Measurements from ENCODE around the gene AGTRAP.

AGTRAP gene

DNA sequence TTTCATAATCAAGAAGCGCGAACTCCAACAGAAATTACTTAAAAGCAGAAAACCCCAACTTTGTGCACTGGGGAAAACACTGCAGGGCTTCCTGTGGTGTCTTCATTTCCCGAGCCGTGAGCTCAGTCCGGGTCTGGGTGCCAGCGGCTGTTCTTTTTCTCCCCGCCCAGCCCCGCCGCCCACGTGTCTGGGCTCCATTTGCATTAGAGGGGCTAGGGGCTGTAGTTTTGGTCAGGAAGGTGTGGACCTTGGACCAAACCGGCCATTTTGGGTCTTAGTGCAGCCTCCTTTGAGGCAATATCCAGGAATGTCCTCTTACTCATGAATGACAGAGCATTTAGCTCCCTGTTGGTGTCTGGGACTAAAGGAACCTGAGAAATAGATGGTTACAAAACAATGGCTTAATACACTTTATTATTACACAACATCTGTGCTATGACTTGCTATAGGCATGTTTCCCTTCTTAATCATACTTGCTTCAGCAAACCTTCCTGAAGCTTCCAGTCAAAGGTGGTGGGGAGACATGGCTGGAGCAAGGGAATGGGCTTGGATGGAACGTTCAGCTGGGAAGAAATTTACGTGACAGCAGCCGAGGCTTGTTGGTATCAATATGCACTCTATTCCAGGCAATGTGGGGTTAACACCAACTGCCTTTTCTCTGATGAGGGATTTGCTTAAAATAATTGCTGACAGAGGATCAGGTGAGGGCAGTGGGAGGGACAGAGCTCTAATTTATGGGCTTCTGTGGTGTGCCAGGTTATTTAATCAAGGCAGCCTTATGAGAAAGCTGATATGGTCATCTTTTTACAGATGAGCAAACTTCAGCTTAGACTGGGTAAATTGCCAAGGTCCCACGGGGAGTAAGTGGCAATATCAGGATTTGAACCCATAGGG, 1.1 kb downstream of the AGTRAP start:
- DNase-seq, result peak; percentile 70

DNA sequence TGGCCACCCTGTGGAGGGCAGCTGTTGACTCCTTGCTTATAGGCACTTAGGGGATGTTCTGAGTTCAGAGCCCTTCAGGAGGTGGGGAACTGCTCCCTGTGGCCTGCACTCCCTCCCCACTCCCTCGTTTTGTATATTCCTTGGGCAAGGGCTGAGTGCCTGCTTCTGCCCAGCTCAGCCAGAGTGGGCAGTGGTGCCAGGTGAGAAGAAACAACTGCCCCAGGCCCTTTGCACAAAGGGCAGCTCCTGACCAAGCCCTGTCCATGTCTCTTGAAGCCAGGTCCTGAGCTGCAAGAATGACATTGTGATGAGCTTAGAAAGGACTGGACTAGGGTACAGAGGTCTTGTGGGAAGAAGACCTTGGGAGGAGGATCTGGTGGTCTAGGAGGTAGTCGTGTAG, 2.2 kb downstream of the AGTRAP start:
- no peak for DNase-seq

DNA sequence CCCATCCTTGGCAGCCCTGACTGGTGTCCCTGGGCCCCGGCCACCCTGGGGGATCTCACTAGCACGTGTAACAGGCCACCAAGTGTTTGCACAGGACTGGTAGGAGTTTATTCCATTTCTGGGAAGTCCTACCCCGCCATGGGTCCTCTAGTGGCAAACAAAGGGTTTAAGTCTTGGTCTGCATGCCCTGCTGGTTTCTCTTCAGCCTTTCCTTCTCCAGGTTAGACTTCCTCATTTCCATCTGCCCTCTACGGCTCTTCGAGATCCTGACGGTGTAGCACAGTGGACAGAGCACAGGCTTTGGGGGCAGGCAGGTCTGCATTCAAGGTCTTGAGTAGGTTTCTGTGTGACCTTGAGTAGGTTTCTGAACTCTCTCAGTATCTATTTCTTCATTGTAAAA, 2.8 kb downstream of the AGTRAP start:
- no peak for DNase-seq

DNA sequence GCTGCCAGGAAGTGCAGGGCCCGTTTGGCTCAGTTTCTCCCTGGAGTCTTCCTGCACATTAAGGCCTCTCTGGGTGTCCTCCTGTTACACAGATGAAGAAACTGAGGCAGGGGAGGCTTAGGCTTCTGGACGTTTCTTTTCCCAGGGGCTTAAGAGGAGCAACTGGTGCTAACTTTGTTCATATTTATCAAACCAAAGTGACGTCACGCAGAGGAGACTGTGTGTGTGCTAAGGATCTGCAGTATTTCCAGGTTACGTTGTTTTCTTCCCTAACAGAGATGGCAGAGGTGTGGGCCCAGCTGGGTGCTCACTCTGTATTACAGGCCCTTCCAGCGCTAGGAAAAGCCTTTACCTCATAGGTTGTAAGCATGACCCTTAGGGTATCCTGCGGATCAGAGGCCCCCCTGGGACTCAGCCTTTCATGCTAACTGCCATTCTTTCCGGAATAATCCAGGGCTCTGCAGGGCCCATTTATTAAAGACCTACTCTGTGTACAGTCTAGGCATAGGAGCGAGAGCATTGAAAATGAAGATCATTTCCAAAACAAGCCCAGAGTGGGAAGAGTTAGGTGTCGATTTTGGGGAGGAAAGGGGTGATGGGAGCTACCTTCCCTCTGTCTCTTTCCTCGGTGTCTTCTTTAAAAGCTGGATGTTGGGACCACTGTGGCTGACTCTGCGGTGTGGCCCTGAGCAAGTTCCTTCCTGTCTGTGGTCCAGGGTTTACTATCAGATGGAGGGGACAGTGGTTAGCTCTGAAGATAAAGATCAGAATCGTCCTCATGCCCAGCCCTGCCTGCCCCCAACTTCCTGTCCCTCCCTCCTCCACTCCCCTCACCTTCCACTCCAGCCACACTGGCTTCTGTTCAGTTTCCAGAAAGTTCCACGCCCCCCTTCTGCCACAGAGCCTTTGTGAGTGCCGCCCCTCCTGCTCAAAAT, 4.6 kb downstream of the AGTRAP start:
- no peak for DNase-seq

DNA sequence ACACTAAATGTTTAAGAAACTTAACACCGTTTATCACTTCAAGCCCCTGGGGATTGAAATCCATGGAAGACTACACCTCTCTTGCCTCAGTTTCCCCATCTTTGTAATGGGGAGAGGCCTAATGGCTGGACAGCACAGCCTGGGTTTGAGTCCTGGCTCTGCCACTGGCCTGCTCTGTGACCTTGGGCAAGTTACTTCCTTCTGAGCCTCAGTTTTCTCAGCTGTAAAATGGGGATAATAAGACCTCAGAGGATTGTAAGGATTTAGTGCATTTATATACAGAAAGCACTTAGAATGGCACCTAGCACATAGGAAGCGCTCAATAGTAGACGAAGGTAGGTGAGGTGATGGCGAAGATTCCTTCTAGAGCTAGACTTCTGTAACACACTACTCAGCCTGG, 5.5 kb downstream of the AGTRAP start:
- no peak for DNase-seq

DNA sequence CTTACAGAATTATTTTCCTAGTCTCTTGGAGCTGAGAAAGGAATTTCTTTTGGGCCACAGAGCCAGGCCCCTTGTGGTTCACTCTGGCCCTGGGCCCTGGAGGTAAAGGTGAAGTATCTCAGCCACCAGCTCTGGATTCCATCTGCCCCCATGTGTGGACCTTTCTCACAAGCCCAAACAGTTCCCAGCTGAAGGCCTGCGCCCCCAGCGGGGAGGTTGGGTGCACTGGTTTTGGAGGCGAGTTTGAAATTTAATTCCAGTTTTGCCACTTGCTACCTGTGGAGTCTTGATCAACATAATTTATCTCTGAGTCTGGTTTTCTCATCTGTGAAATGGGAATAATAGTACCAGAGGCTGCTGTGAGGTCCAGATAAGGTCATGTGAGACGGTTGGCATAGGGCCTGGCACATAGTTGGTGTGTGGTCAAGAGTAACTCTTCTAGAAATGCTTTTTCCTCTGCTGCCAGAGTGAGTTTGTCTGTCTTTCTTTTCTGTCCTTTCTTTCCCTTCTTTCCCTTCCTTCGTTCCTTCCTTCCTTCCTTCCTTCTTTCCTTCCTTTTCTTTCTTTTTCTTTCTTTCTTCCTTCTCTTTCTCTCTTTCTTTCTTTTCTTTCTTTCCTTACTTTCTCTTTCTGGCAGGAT, 6.1 kb downstream of the AGTRAP start:
- DNase-seq, result no peak

DNA sequence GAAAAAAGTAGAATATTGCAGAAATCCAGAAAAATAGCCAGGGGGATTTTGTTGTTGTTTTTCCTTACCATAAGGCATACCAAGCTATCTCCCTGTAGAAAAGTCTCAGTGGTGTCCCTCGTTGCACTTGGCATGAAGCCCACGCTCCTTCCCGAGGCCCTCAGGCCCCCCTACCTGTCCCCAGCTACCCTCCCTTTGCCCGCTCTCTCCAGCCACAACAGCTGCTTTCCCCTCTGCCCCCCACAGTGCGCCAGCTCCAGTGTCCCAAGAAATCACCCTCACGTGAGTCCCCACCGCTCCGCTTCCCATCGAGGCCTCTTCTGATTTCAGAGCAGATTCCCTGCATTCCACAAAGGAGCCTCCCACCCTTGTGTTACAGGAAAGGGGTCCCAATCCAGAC, 8.4 kb downstream of the AGTRAP start:
- DNase-seq, result no peak

DNA sequence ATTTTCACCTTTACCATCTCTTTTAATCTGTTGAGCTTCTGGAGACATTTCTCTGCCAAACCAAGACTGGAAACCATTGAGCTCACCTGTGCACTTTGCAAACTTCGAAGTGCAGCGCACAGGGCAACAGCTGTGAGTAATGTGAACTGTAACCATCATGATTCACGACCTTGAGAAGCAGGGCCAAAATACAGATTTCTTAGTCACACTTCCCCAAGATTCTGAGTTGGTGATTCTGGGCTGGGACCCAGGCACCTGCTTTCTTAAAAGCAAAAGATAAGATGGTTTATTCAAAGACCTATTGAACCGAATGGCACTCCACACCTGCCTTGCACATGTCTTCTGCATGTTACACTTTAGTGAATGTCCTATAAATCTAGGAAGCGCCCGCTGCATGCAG, 10.2 kb downstream of the AGTRAP start:
- DNase-seq, result no peak

DNA sequence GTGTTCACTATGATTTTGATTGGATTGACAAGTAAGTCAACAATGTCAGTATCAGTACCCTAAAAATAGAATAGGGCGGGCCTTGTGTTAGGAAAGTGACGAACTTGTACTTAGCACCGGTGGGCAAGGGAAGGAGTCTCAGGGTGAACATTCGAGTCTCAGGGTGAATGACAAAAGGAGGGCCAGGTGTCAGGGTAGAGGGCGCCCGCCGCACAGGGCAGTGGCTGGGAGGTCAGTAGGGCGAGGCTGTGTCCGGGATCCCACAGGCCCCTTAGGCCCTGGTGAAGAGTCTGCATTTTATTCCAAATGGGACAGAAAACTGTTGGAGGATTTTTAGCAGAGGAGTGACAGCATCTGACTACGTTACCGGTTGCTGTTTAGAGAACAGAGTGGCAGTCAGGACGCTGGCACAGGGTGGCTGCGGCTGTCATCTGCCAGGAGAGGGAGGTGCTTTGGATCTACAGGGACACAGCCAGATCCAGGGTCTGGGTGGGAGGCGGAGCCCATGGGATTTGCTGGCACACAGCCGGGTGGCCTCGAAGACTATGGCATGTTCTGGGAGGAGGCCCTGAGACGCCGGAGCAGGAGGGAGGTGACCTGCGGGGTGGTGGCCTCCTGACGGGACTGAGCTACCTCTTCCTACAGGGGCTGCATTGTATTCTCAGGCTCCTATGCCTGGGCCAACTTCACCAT, 11.0 kb downstream of the AGTRAP start:
- DNase-seq, result no peak

DNA sequence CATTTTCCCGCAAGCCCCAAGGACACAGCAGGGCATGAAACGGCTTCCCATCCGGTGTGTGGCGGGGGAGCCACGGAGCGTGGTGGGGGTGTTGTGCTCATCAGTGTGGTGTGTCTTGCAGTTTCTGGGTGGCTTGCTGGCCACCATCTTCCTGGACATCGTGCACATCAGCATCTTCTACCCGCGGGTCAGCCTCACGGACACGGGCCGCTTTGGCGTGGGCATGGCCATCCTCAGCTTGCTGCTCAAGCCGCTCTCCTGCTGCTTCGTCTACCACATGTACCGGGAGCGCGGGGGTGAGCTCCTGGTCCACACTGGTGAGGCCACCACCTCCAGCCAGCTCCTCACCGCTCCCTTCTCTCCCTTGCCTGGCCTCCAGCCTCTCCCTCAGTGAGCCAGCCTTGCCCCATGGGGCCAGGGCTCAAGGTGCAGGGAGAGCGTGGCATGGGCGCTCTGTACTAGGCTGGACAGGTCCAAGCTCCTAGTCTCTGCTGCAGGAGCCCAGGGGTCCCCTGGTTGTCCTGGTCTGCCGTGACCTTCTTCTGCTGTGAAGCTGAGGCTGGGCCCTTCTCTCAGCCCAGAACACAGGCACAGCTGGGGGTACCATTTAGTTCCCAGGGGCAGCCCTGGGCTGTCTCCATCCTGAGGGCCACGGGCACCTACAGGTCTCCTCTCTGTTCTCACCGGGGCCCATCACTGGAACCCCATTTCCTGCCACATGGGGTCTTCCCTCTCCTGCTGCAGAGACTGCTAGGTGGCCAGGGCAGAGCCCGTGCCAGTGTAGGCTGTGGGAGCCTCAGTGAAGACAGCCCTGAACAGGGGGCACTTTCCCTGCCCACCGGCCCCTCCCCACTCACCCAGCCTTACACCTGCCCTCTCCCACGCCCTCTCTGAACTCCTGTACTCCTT, 12.6 kb downstream of the AGTRAP start:
- DNase-seq, result no peak

DNA sequence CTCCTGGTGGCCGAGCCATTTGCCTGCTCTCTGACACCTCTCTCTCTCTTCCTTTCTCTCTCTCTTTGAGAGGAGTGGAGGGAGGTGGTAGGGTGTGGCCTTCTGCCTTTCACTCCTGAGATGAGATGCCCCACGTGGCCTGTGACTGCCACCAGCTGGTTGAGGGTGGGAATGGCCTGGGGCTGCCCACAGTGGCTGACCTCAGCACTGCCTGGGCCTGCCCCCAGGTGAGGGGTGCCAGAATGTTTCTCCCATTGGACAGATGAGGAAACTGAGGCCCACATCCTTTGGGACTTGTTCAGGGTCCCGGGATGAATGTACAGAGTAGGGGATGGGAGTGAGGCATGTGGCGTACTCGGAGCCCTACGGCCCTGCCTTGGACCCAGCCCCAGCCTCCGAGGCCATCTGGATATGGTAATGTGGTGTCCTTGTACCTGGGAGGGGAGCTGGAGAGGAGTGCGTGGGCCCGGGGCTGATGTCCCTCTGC, 13.3 kb downstream of the AGTRAP start:
- DNase-seq, result peak; percentile 76

DNA sequence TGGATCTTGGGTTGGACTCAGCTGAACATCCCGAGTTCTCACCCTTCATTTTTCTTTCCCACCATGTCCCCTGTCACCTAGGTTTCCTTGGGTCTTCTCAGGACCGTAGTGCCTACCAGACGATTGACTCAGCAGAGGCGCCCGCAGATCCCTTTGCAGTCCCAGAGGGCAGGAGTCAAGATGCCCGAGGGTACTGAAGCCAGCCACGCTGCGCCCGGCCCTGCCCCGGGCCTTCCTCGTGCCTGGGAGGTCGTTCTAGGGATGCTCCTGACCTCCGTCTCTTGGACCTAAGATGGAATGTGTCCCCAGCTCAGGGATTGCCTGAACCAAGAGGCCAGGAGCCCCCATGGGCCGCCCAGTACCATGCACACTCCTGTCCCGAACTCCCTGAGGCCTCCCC, 14.1 kb downstream of the AGTRAP start:
- DNase-seq, result no peak

DNA sequence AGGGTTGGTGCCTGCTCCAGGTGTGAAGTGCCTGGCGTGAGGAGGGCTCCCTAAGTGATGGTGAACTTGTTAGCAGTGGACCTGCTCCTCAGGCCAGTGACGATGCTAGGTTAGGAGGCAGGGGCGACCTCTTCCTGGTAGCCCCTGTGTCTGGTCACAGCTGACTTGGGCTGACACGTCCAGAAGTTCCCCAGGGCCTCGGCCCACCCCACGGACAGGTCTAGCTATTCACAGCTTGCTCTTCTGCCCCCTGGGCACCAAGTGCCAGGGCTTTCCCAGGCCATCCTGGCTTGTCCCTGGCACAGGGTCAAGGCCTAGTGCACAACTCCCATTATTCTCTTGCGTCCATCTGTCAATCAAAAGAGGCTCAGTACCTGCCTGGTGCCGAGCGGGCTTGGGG, 15.2 kb downstream of the AGTRAP start:
- no peak for DNase-seq

DNA sequence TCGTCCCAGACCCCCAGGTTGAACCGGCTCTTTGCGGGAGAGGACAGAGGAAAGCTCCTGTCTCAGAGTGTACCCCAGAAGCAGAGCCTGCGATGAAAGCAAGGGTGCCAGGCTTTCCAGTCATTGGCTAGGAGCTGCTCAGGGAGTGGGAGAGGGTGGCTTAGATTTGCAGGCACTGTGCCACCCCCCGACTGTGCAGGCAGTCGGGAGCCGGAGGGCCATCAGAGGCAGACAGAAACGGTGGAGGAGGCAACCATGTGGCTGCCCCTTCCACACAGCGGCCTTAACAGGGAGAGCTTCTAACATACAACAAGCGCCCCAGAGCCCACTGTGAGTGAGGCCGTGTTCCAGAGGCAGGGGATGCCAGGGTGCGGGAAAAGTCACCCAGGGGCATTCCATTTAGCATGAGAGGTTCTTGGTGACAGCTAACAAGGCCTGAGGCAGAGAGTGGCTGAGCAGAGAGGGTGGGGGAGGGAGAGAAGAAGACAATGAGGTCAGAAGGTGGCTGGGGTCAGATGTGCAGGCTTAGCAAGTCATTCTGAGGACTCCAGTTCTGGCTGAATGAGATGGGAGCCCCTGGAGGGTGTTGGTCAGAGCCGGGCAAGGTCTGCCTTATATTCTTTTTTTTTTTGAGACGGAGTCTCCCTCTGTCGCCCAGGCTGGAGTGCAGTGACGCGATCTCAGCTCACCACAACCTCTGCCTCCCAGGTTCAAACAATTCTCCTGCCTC, 16.6 kb downstream of the AGTRAP start:
- no peak for DNase-seq

DNA sequence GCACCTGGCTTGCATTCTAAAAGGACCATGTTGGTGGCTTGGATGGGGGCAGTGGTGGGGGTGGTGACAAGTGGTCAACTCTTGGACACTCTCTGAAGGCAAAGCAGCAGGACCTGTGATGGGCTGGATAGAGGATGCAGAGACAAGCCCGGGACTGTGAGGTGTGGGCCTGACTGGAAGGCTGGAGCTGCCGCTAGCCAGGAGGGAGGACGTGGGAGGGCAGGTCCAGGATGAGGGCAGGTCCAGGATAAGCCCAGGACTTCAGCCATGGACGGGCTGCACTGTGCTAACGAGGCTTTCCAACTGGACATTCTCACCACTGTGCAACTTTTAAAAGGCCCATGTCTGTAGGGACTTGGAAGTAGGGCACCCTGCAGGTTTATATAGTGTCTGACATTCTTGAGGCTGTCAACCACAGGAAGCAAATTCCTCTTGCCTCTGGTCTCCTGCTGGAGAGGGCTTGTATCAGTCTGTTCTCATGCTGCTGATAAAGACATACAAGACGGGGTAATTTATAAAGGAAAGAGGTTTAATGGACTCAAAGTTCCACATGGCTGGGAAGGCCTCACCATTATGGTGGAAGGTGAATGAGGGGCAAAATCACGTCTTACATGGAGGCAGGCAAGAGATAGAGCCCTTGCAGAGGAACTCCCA, 17.7 kb downstream of the AGTRAP start:
- DNase-seq, result no peak

DNA sequence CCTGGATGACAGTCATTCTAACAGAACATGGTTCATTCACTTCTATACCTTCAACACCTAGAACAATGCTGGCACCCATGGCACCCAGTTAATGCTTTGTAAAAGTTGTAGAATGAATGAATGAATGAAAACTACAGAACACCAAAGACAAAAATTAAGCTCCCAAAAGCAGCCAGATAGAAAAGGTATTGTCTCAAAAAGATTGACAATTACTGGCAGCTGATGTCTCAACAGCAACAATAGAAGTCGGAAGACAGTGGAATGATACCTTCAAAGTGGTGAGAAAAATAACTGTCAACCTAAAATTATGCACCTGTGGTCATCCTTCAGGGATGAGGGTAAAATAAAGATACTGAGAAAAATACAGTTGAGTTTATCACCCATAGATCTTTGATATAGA, 21.1 kb downstream of the AGTRAP start:
- DNase-seq, result no peak

DNA sequence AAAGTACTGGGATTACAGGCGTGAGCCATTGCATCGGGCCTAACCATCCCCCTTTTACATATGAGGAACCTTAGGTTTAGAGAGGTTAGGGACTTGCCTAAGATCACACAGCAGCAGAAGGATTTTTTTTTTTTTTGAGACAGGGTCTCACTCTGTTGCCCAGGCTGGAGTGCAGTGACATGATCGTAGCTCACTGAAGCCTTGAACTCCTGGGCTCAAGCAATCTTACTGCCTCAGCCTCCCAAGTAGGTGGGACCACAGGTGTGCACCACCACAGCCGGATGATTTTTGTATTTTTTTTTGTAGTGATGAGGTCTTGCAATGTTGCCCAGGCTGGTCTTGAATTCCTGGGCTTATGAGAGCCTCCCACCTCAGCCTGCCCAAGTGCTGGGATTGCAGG, 23.9 kb downstream of the AGTRAP start:
- DNase-seq, result no peak

DNA sequence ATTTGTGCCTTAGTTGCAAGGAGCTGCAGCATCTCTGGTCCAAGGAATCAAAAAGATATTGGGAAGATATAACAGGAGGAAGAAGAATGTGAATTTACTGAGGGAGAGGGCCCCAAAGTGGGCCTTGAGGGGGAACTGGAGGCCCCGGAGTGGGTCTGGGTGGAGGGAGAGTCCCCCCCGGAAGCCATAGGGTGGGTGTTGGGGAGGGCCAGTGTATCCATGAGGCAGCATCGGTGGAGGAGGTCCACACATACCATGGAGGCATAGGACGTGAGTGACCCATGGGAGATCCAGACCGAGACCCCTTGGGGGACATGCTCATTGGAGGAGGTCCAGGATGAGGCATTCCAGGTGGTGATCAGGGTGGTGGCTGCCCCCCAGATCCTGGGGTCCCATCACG, 25.3 kb downstream of the AGTRAP start:
- DNase-seq, result no peak

DNA sequence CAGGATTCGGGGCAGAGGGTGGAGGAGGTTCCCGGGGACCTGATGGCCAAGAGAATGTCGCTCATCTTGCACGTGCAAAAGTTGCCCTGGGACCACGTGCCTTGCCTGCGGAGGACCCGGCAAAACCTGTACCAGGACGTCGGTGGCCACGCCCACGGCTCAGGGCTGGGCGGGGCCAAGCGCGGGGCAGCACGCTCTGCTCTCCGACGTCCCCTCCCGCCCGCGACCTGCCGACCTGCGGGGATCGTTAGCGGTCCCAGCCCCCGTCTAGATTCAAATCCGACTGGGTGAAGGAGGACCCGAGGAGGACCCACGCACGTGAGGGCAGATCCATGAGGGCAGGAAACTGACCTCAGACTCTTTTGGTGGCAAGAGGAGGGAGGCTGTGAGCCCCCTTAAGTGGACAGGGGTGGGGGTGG, 26.1 kb downstream of the AGTRAP start, which contains the start of gene C1orf167:
C1orf167 (plus strand) TSS at position 206 of the 419 bp plus-strand sequence. CDS start 2,208 bp downstream, outside the sequence.
- peak; percentile 70 for DNase-seq

DNA sequence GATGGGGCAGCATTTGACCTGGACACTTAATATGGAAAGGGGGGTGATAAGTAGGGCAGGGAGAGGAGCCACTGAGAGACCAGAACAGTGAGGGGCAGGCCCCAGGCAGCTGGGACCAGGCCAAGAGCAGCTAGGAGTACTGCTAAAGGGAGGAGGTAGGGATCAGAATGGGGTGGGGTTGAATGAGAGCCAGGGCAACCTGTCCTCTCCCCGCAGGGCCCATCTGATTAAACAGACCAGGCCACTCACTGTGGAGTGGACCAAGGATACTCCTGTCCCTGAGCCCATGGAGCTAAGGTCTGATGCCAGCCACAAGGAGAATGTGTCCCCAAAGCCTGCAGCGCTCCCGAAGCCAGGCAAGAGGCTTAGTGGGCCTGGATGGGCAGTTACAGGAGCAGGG, 28.2 kb downstream of the AGTRAP start:
- no peak for DNase-seq
